ENCODE results near the gene MAGI3.

- TF ChIP-seq CTCF (conservative IDR thresholded peaks at IDR 0.05 in 1 of 2, IDR thresholded peaks at IDR 0.05 in 1 of 2; ENCODE audit: low read depth in 1 of 2, low read length in 2 of 2) (no peak), EZH2 (IDR thresholded peaks at IDR 0.05; ENCODE audit: low read length, missing control alignments) (no peak)
Measured at GRCh38 chr1:113675302-113675701, 285.0 kb downstream of the MAGI3 start.
